K562 (cell line): Measurements from ENCODE around the gene WIPF2. TPM values are rescaled to one million over a fixed set of nuclear protein-coding genes. Genes with fewer than 3 reads are reported as not detected.

ENCODE experiments used
- ATAC-seq: fragments of 200-7000 bp; cut with Tn5 transposase; 3 replicates; pipeline ENCODE4 v1.9.1; 2020; ENCODE audit warnings: moderate library complexity
- BruUV-seq: library from RNA; stranded (reverse); fragments of 400-500 nt; replicated peaks from 2 replicates; lab custom pipeline; 2021; lab: Mats Ljungman, UMichigan
- CTCF ChIA-PET: fragments of 300-600 bp; formaldehyde crosslinking; extraction: SDS; loops from one replicate; lab custom pipeline; 2021; ENCODE audit warnings: low intra/inter-chr PET ratio; lab: Yijun Ruan, JAX
- POLR2A ChIA-PET: fragments of 300-600, 350-650 bp; sonication (Branson Sonifier 250); formaldehyde crosslinking; extraction: SDS; loops from one replicate; lab custom pipeline; 2021; ENCODE audit warnings: antibody characterized with exemption, inconsistent platforms; lab: Yijun Ruan, JAX
- DNase-seq, 4 experiments: peaks; one replicate each; pipeline versions ENCODE4 v3.0.0 to v3.0.0-alpha.2; 2011 to 2018; ENCODE audit warnings: low spot score in 3 of 4, mixed read lengths in 3 of 4; ENCODE audit errors: extremely low read depth in 1 of 4
- FAIRE-seq: peaks from 2 replicates; lab custom pipeline; 2011; peaks lifted over from hg19 to GRCh38; lab: Jason Lieb, UNC
- H2AFZ ChIP-seq: 2 replicates; pipeline ENCODE4 v1.6.0; 2011; ENCODE audit warnings: low read depth, low read length, control low read depth, inconsistent platforms
- H3K27ac ChIP-seq: fragments of 200-600 bp; 3 replicates; pipeline ENCODE4 v1.8.0; 2011; ENCODE audit warnings: low read depth, mild to moderate bottlenecking, control low read depth, inconsistent platforms, low read length, moderate library complexity, mixed read lengths; ENCODE audit errors: extremely low read depth
- H3K27me3 ChIP-seq, 2 experiments: fragments of 300-600 bp in 1 of 2; 2 replicates in 1 of 2; 3 replicates in 1 of 2; pipeline versions ENCODE4 v1.6.0 to v1.8.0; 2011; ENCODE audit warnings: inconsistent platforms in 2 of 2, low read length in 2 of 2, mild to moderate bottlenecking in 1 of 2, mixed read lengths in 1 of 2, moderate library complexity in 1 of 2; ENCODE audit not compliant: control insufficient read depth in 2 of 2, insufficient read depth in 2 of 2
- H3K36me3 ChIP-seq: fragments of 300-600 bp; 3 replicates; pipeline ENCODE4 v1.8.0; 2011; ENCODE audit warnings: mild to moderate bottlenecking, low read length, inconsistent platforms; ENCODE audit not compliant: control insufficient read depth, insufficient read depth
- H3K4me1 ChIP-seq, 2 experiments: fragments of 200-600 bp in 1 of 2; replicated peaks in 1 of 2; 2 replicates in 1 of 2; 3 replicates in 1 of 2; pipeline versions ENCODE4 v1.5.1 to v1.8.0; 2011; ENCODE audit warnings: inconsistent platforms in 2 of 2, low read length in 2 of 2, mild to moderate bottlenecking in 1 of 2, mixed read lengths in 1 of 2, moderate library complexity in 1 of 2; ENCODE audit not compliant: control insufficient read depth in 2 of 2, insufficient read depth in 2 of 2
- H3K4me2 ChIP-seq: 2 replicates; pipeline ENCODE4 v1.6.1; 2011; ENCODE audit warnings: low read length, control low read depth, inconsistent platforms, mixed read lengths; ENCODE audit not compliant: insufficient read depth
- H3K4me3 ChIP-seq: fragments of 200-600 bp; sonication (generic), shearing (Covaris generic); 2 replicates; pipeline ENCODE4 v1.5.1; 2016; ENCODE audit warnings: control low read depth, inconsistent platforms
- H3K79me2 ChIP-seq: fragments of 200-600 bp; 3 replicates; pipeline ENCODE4 v1.8.0; 2011; ENCODE audit warnings: low read length, inconsistent platforms; ENCODE audit not compliant: control insufficient read depth, insufficient read depth
- H3K9ac ChIP-seq, 2 experiments: 2 replicates each; pipeline versions ENCODE4 v1.6.0 to v1.6.1; 2011; ENCODE audit warnings: low read depth in 2 of 2, low read length in 2 of 2, control low read depth in 1 of 2, inconsistent platforms in 1 of 2, mild to moderate bottlenecking in 1 of 2, mixed read lengths in 1 of 2; ENCODE audit not compliant: insufficient read depth in 1 of 2
- H3K9me1 ChIP-seq: one replicate; pipeline ENCODE4 v1.6.0; 2011; ENCODE audit warnings: inconsistent platforms, mild to moderate bottlenecking, low read length, moderate library complexity; ENCODE audit not compliant: control insufficient read depth, insufficient read depth
- H3K9me3 ChIP-seq: replicated peaks from 2 replicates; pipeline ENCODE4 v1.5.1; 2011; ENCODE audit warnings: low read depth, low read length, inconsistent platforms; ENCODE audit not compliant: control insufficient read depth, insufficient read depth
- H4K20me1 ChIP-seq: replicated peaks from 2 replicates; pipeline ENCODE4 v1.6.1; 2011; ENCODE audit warnings: low read length, inconsistent platforms, mixed read lengths; ENCODE audit not compliant: control insufficient read depth, insufficient read depth
- CTCF ChIP-seq, 3 experiments: IDR thresholded peaks in 2 of 3; conservative IDR thresholded peaks in 1 of 3; 2 replicates each; pipeline ENCODE4 v1.5.1; 2011 to 2012; ENCODE audit warnings: low read length in 3 of 3, mild to moderate bottlenecking in 3 of 3, control low read depth in 2 of 3, improper control_type of control experiment in 1 of 3, inconsistent platforms in 1 of 3, low read depth in 1 of 3, mixed read lengths in 1 of 3, moderate library complexity in 1 of 3; ENCODE audit not compliant: insufficient read depth in 2 of 3
- IRF1 ChIP-seq: sonication (generic); formaldehyde crosslinking; IDR thresholded peaks from 2 replicates; pipeline ENCODE4 v1.8.0; 2022; ENCODE audit warnings: missing genetic modification reagents, mild to moderate bottlenecking, borderline replicate concordance
- MTA1 ChIP-seq: fragments of 450-650 bp; IDR thresholded peaks from 2 replicates; pipeline ENCODE4 v1.6.1; 2017; ENCODE audit warnings: borderline replicate concordance
- SMAD2 ChIP-seq: fragments of 150-350 bp; IDR thresholded peaks from 2 replicates; pipeline ENCODE4 v1.6.1; 2014; ENCODE audit warnings: low read depth, mild to moderate bottlenecking, low read length
- USF1 ChIP-seq: sonication (generic); formaldehyde crosslinking; IDR thresholded peaks from 2 replicates; pipeline ENCODE4 v1.9.0; 2022; ENCODE audit warnings: mild to moderate bottlenecking, missing genetic modification reagents
- VEZF1 ChIP-seq: fragments of 200-800 bp; sonication (Bioruptor generic); IDR thresholded peaks from 2 replicates; pipeline ENCODE4 v1.6.1; 2017; ENCODE audit warnings: missing genetic modification characterization, missing compliant biosample characterization
- ZNF224 ChIP-seq: sonication (generic); formaldehyde crosslinking; IDR thresholded peaks from 2 replicates; pipeline ENCODE4 v1.8.0; 2022; ENCODE audit warnings: mild to moderate bottlenecking, missing genetic modification reagents
- WGBS: fragments of 100-300 bp; shearing (Covaris generic); methylation state at CpG from one replicate; pipeline ENCODE4 v1.1.6; 2016; ENCODE audit warnings: low coverage, mixed read lengths; ENCODE audit not compliant: insufficient coverage; ENCODE audit errors: missing lambda C conversion rate; 5-methylcytosine and 5-hydroxymethylcytosine counted together
- in situ Hi-C: fragments of 300-500 bp; cut with MboI; formaldehyde crosslinking; loops from 4 replicates; pipeline ENCODE4 v1.15.0; 2018; ENCODE audit warnings: inconsistent platforms, mixed read lengths
- intact Hi-C: fragments of 100-400 bp; cut with micrococcal nuclease; formaldehyde crosslinking; loops from 2 replicates; pipeline ENCODE4 v1.14.2; 2022
- polyA plus RNA-seq, 8 experiments: library from polyadenylated mRNA; depleted of rRNA in 4 of 8; stranded (reverse) in 5 of 8; unstranded in 3 of 8; fragments of >200 nt; fragmentation: Nextera tagmentation in 2 of 8; fragmentation: Illumina TruSeq in 1 of 8; extraction: Ambion mirVana in 2 of 8; extraction: Trizol in 1 of 8; gene quantifications; 2 replicates each; pipeline versions ENCODE4 v1.2.1 to v1.2.3, GENCODE V29; 2011 to 2014; ENCODE audit warnings: inconsistent platforms in 1 of 8, missing spikeins in 1 of 8
- total RNA-seq, 7 experiments: library from RNA; depleted of rRNA in 6 of 7; stranded (reverse); fragments of >200 nt in 6 of 7; fragmentation: Illumina TruSeq in 2 of 7; extraction: Trizol in 2 of 7; gene quantifications; 2 replicates each; pipeline versions ENCODE4 v1.2.1 to v1.2.3, GENCODE V29; 2011 to 2021; ENCODE audit warnings: low replicate concordance in 1 of 7

The WIPF2 gene
- total and polyA plus RNA-seq, 9 of the 15 experiments (the other 6 are each of a cell fraction or from before 2014, with no cell fraction given), result 3.6 to 15.0 (median 5.3) TPM

GRCh38 chr17:40190197-40191021, 28.7 kb upstream of the WIPF2 start:
- Histone ChIP-seq H3K9me1 (no peaks in the 10 kb centered on the region), H2AFZ (no peak overlapping the region), H3K9me3 (no peaks in the 10 kb centered on the region), H3K4me2 (no peak overlapping the region), H3K9ac (no peak overlapping the region; a peak in 1 of 4 replicates), H3K27me3 (no peaks in the 10 kb centered on the region), H3K36me3 (no peaks in the 10 kb centered on the region; the same call in 2 of the 3 replicates), H4K20me1 (no peaks in the 10 kb centered on the region), H3K4me3 (no peak overlapping the region), H3K79me2 (no peaks in the 10 kb centered on the region), H3K27ac (no peak overlapping the region), H3K4me1 (peaks cover 3 to 23% of the 10 kb centered on the region in 2 experiments; a peak in 3 of 5 replicates)
- TF ChIP-seq MTA1 (no peak), ZNF224 (CRISPR knock-in tag) (no peak), CTCF (IDR thresholded peaks at IDR 0.05 in 2 of 3, conservative IDR thresholded peaks at IDR 0.05 in 1 of 3; ENCODE audit: insufficient read depth in 2 of 3, low read depth in 1 of 3, low read length in 3 of 3) (peak; percentile 32 to 75 (median 53)), VEZF1 (CRISPR knock-in tag) (no peak), SMAD2 (no peak), IRF1 (no peak), USF1 (CRISPR knock-in tag) (no peak)
- FAIRE-seq (peak; percentile 64), ATAC-seq (peak; percentile 42), DNase-seq (peak in 2 of 4 experiments; percentile 49 to 61)
- POLR2A ChIA-PET, result interaction anchor here (1.0 to 1.9 kb wide), 4 partner anchors 10 to 77 kb away, joined by 3 to 7 read pairs (median 5); partner anchors contain the start of gene CASC3
- WGBS, result 75% methylated on average over 14 of the region's 15 CpGs
- intact Hi-C loops (loop anchor here (1.0 to 5.0 kb wide), 2 partner anchors 77 to 178 kb away; no protein-coding TSS in a partner anchor), in situ Hi-C loops (loop anchor here (5.0 kb wide), 1 partner anchor 97 kb away; the partner anchor contains the start of gene CDC6)
- no TSS peak for BruUV-seq
- CTCF ChIA-PET, result interaction anchor here (0.7 kb wide), 1 partner anchor 101 kb away, joined by 3 read pairs; no protein-coding TSS in a partner anchor
